GOT3 (cell line): ENCODE data around the gene GALNT17.

ENCODE experiments used
- DNase-seq: peaks from one replicate; lab custom pipeline; 2025; ENCODE audit warnings: mixed read lengths; lab: John Stamatoyannopoulos, UW

The GALNT17 gene

DNA sequence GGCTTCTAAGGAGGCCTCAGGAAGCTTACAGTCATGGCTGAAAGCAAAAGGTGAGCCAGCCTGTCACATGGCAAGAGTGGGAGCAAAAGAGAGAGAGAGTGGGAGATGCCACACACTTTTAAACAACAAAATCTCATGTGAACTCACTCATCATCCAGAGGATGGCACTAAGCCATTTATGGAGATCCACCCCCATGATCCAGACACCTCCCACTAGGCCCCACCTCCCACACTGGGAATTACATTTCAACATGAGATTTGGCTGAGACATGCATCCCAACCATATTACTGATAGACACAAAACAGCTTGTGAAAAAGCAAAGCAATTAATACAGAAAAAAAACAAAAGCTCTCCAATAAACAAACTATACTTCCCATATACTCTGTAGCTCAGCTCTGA is 210.3 kb downstream of the GALNT17 start:
- DNase-seq: no peak

DNA sequence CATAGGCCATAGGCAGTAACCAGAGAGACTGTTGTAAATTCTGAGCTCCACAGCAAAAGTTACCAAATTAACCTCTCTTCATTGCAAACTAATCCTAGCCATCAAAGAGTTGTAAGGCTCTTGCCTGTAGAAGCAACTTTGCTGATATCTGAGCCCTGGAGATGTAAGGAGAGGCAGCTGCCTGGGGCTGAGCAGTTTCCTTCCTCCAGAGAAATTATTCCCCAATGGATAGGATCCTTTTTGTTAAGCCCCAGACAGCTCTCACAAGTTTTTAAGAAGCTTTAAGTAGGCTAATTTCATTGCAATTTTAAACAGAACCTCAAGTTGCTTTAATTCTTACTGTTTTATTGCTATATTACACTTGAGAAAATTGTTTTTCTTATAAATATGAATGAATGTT is 211.1 kb downstream of the GALNT17 start:
- no peak for DNase-seq

DNA sequence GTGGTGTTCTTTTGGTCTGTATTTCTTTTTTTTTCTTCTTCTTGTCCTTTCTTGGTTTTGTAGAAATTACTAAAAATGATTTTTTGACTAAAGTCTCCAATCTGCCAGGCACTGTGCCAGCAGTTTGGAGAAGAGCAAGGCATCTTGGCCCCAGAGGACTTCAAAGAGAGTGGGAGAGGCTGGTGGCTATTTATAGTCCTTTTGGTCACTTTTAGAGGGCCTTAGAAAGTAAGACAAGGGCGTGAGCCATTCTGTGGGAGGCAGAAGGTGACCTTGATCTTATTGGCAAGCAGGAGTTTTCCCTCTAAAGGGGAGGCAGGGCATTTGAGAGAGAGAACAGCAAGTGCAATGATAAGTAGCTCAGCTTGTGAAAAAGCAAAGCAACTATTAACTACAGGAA is 211.9 kb downstream of the GALNT17 start:
- no peak for DNase-seq

DNA sequence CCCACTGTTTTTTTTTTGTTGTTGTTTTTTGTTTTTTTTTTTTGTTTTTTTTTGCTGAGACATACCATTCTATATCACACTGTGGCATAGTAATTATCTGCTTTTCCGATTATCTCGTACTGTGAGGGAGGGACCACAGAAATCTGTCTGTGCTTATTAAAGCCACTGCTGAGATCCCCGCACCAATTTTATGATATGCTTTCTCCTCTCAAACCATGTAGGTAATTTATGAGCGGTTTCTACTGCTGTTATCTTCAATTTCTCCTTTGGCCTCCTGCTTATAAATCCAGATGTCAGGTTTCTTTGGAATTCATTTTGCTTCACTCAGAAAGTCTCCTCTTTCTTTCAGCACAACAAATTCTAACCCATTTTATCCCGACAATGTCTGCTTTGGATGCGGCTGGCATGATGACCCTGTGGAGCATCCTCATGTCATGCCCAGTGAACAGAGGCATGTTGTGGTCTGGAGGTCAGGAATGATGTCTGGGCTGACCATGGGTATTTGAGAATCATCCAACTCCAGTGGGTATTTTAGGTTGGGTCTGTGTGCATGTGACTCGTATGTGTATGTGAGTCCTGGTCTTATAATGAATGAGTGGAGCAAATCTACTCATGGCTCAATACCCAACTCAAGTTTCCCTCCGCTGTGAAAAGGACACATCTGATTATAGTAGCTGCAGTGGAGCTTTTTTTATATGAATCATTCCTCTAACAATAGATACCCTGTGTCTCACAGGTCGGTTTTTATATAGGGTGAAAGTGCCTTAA is 213.4 kb downstream of the GALNT17 start:
- no peak for DNase-seq

DNA sequence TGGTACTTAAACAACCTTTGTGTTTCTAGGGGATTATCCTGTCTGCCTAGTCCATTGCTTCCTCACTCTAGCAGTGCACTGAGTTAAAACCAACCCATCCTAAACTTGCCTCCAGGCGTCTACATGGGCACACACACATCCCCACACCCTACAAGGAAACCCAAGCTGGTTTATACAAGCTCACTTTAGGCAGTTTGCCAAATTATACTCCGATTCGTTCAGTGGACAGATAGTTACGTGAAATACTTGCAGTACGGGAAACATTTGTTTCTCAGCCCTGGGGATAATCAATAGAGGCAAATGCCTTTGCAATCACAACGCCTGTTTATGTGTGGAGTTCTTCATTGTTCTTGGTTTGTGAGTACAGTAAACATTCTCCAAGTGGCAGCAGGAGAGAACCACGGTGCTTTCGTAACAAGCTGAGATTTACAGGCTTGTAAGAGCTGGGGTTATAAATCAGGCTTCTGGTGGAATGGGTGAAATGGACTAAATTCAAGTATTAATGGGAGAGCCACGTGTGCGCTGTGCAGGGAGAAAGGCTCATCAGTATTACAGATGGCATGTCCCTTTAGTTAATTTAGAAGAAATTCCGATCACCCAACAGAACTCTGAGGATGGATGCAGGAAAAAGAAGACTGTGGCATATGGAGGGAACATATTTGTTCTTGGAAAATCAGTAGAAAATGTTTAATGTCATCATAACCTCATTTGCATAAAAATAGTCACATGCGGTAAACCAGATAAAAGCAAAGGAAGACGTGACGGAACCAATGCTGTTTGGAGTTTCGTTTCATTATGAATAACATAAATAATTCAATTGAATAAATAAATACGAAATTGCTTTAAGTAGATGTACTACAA is 217.1 kb downstream of the GALNT17 start:
- no peak for DNase-seq

DNA sequence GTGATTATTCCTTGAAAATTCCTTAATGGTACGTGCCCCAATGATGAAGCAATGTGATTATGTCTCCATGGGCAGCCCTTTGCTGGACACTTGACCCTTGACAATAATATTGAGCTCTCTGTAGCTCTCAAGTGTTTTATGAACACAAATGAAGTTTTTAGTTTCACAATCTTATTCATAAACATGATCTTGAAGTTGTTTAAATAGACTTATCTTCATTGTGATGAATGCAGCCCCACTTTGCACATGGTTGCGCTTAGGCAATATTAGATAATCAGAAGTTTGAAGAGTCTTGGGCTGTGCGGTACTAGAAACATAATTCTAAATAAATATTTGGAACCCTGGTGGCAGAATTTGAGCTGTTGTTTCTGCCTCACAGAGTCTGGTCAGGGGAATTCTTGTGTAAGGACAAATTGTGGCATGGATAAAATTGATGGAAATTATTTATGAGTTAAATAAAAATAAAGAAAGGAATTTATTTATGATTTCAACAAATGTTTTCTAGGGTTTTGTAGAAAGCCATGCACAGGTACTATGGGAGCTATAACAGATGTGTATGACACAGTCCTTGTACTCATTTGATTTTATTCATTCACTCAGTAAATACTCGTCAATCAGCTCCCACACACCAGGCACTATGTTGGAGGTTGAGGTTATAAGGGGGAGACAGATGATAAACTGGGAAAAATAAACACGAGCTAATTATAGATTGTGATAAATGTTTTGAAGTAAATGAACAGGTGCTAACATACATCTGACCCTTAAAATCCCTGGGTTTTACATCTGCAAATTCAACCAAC is 217.9 kb downstream of the GALNT17 start:
- DNase-seq: no peak

DNA sequence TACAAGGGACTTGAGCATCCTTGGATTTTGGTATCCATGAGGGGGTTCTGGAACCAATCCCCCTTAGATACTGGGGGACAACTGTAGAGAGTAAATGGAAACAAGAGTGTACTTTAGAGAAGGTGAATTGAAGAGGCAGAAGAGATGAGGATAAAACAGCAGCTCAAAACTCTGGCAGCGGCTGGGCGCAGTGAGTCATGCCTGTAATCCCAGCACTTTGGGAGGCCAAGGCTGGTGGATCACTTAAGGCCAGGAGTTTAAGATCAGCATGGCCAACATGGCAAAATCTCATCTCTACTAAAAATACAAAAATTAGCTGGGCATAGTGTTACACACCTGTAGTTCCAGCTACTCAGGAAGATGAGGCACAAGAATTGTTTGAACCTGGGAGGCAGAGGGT is 218.7 kb downstream of the GALNT17 start:
- DNase-seq: no peak

DNA sequence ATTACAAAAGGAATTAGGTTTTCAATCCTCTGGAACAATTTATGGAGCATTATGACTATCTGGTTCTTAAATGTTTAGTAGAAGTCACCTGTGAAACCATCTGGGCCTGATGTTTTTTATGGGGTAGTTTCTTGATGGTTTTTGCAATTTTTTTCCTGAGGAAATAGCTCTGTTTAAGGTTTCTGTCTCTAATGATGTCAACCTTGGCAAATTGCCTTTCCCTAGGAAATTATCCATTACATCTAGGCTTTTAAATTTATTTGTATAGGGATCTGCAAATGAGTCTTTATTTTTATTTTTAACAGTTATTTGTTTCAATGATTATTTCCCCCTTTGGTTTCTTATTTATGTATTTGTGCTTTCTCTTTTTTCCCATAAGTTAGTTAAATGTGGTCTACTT is 222.8 kb downstream of the GALNT17 start:
- DNase-seq: no peak

DNA sequence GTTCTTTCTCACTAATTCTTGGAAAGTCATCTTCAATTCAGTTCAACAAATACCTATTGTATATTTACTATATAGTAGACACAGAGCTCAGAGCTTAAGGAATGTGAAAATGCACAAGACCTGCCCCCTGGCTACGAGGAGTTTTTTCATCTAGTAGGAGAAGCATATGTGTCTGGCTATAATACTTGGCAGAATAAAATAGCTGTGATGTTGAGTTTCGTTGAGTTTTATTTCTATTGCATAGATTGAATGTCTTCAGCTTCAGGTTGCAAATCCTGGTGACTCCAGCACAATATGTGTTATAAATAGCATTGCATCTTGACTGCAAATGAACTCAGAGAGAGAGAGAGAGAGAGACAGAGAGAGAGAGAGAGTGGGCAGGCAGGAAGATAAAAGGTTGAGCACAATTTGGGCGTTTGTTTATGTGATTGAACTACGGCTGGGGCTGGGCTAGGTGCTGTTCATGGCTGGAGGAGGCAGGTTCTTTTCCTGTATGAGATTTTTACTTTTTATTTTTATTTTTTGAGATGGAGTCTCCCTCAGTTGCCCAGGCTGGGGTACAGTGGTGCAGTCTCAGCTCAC is 229.6 kb downstream of the GALNT17 start:
- no peak for DNase-seq

DNA sequence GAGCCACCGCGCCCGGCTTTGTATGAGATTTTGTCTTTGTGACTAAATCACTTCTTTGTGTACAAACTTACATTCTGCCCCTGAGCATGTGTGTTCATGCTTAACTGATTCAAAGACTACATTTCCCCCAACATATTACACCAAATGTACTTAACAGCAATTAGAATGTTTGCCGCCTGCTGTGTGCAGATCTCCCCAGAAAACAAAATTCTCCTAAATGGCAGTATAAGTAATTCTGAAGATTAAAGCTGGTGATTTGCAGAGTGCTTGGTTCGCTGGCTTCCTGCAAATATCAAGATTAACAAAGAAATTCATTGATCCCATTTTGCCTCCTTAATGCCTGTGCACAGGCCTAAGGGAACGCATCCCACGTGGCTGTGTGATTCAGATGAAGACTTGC is 230.3 kb downstream of the GALNT17 start:
- DNase-seq: no peak

DNA sequence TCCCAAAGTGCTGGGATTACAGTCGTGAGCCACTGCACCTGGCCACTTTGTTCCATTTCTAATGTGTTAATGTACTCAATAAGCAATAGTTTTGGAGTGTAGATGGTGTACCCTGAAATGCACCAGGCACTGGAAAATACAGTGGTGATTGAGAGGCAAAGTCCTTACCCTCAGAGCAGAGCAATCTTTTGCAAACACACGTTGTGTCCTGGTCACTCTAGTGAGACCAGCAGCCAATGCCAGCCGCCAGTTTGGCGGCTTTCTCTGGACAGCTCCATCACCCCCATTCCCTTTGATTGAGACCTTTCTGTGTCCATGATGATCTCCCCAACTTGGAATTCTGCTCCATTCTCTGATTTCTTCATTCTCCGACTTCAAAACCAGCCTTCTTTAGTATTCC is 231.3 kb downstream of the GALNT17 start:
- no peak for DNase-seq

DNA sequence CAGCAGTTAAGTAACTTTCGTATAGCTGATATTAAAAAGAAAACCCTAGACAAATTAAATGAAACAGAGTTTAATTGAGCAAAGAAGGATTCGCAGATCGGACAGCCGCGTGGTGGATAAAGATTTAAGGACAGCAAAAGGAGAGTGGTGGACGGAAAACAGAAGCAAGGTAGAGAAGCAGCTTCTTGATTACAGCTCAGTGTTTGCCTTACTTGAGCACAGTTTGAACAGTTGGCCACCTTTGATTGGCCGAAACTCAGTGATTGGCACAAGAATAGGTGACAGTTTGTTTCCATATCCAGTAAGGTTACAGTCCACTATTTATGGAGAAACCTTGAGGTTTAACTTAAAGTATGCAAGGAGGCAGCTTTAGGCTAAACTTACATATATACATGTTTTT is 231.7 kb downstream of the GALNT17 start:
- DNase-seq: no peak

DNA sequence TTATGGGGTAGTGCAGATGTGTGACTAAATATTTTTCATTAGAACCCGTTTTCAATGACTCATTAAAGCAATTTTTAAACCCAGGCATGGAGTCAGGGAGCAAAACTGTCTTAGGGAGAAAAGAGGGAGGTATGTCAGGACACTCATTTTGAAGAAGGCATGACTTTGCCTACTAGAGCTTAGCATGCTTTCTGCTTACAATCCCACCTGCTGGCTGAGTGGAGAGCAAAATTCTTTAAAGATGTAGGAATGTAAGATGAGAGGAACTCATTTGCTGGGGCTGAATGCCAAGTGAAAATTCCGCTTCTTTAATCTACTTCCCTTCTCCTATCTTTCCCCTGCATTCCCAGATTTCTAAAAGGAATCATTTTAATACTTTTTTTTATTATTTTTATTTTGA is 232.6 kb downstream of the GALNT17 start:
- no peak for DNase-seq

DNA sequence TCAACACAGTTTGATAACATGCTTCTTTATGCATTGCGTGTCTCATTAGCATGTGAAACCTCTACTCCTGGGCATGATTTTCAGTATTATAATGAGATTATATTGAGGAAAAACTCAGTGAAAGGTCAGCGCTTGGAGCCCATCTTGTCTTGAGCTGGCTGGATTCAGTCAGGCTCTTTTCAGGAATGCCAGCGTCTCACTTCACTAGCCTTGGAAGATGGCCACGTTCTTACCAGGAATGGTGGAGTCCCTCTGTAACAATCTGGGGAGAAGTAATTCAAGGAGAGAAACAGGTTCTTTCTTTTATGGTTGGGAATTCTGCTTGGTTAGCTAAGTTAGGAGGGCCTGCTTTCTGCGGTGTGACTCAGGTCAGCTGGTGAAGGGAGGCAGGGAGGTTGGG is 241.0 kb downstream of the GALNT17 start:
- no peak for DNase-seq

DNA sequence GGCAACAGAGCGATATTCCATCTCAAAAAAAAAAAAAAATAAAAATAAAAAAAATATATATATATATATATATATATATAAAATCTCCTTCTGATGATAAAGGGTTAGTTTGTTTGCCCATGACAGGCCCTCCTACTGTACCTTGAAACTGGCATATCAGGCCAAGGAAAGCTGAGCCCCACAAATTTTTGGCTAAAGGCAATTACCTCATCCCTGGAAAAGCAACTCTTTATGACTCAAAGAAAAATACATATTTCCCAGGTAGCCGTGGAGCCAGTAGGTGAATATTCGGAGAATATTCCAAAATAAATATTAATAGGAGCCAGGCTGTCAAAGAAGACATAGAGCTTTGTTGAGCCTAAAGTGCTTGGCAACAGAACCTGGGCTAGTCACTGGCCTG is 245.1 kb downstream of the GALNT17 start:
- DNase-seq: no peak

DNA sequence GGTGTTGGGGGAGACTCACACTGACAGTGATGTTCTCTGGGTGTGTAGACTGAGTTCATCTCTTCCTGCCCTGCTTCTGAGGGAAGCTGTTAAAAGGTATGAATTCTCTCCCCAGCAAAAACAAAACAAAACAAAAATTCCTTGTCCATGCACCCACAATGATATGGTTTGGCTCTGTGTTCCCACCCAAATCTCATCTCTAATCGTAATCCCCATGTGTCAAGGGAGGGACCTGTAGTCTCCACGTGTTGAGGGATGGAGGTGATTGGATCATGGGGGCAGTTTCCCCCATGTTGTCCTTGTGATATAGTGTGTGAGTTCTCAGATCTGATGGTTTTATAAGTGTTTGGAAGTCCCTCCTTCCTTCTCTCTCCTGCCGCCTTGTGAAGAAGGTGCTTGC is 245.5 kb downstream of the GALNT17 start:
- no peak for DNase-seq

DNA sequence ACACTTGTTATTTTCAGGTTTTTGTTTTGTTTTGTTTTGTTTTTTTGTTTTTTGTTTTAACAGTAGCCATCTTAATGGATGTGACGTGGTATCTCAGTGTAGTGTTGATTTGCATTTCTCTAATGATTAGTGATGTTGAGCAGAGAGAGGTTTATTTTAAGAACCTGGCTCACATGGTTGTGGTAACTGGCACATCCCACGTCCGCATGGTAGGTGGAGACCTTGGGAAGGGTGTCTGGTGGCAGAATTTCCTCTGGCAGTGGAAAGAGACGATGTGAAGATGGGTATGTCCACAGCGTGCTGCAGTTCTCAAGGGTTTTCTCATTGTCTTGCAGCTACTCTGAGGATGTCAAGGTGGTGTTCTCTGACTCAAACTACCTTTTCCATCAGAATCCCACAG is 252.2 kb downstream of the GALNT17 start:
- DNase-seq: no peak

DNA sequence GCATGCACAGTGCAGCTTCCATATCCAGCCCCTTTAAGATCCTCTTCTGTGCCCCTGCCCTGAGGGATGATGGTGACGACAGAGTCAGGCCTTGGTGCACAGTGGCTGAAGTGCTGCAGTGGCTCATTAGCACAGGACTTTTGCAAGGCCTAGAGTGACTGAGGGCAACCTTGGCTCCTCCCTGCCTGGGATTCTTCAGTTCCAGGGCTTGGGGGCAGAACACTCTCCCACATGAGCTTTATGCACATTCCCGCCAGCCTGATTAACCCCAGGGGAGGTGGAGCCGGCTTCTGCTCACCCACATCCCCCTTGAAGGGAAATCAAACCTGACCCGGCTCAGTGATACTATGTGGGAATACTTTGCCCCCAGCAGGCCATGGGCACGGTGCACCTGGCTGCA is 253.4 kb downstream of the GALNT17 start:
- no peak for DNase-seq

DNA sequence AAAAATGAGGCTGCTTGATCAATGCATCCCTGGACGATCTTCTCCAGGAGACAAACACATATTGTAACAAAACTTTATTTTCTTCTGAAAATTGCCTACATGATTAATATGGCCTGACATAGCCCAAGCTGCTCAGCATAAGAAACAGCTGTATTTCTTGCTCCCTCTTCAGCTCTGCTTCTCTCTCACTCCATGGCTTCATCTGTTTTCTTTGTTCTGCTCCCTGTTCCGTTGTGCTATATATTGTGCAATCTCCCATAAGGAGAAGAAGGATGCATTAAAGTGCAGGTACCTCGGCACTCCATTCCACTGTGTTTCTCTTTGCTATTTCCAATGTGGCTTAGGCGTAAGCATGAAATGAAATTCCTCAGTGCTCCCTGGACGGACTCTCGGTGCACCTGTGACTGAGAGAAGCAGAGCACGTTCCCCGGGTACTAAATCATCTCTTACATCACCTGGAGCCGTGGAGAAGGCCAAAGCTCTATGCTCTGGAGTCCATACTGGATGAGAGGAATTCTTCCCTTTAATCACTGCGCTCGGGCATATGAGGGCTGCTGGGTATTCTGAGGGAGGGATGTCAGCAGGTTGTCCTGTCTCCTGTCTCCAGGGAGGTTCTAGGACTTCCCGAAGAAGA is 254.3 kb downstream of the GALNT17 start:
- no peak for DNase-seq

DNA sequence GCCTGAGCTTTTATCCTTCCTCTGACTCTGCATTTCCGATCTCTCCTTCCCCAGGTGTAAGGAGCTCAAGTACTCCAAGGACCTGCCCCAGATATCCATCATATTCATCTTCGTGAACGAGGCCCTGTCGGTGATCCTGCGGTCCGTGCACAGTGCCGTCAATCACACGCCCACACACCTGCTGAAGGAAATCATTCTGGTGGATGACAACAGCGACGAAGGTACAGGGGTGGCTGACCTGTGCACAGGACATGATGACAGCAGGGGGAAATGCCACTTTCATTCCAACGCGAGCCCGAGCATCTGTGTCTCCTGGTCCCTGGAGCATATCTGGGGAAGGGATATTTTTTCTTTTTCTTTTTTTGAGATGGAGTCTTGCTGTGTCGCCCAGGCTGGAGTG is 256.2 kb downstream of the GALNT17 start:
- DNase-seq: no peak

DNA sequence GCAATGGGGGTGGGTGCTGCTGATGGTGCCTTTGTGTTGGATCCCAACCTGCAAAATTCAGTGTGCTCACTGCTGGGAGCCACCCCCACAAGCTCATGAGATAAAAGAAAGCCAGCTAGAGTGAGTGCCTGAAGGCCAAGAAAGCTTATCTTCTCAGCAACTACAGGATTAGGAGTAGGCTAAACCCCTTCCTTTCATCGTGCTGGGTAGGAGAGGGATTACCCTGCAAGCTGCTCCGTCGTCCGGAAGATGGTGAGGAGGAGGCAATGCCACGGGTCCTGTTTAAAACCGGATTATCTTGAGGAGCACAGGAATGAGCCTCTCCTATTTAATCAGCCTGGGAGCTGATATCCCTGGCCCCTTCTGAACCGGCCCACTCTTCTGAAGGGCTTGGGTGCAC is 258.0 kb downstream of the GALNT17 start:
- DNase-seq: no peak

DNA sequence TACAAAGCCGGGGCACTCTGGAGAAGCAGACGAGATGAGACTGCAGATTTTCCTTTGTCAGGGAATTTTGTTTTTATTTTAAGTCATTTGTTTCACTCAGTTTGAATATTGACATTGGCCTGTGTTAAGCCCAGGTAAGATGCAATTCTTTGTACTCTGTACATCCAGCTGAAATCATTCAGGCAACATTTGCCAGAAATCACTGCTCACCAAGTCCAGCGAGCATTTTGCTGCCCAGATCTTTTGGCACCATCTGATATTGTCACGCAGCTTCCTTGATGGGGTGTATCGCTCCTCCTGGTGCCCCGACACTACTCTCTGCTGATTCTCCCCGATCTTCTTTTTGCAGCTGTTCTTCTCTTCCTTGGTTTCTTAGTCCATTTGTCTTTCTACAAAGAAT is 261.7 kb downstream of the GALNT17 start:
- no peak for DNase-seq
